Neural progenitor cell (in vitro differentiated cells): Measurements from ENCODE around the gene SIN3B. TPM values are rescaled to one million over a fixed set of nuclear protein-coding genes. Genes with fewer than 3 reads are reported as not detected.

Source experiments
- DNase-seq: peaks from one replicate; pipeline ENCODE4 v3.0.0-alpha.2; 2016; ENCODE audit warnings: low spot score
- H2AFZ ChIP-seq: fragments of 200-600 bp; sonication (generic); replicated peaks from 2 replicates; pipeline ENCODE4 v1.6.1; 2016; ENCODE audit warnings: antibody characterized with exemption
- H3F3A ChIP-seq: fragments of 200-600 bp; sonication (generic); 2 replicates; pipeline ENCODE4 v1.6.1; 2016; ENCODE audit warnings: antibody characterized with exemption, low read depth
- H3K27ac ChIP-seq: fragments of 200-600 bp; sonication (generic); 2 replicates; pipeline ENCODE4 v1.5.1; 2016; ENCODE audit warnings: mild to moderate bottlenecking
- H3K27me3 ChIP-seq: fragments of 200-600 bp; sonication (generic); 2 replicates; pipeline ENCODE4 v1.6.1; 2016; ENCODE audit warnings: mild to moderate bottlenecking, moderate library complexity
- H3K36me3 ChIP-seq: fragments of 200-600 bp; sonication (generic); 2 replicates; pipeline ENCODE4 v1.5.1; 2016
- H3K4me1 ChIP-seq: fragments of 200-600 bp; sonication (generic); 2 replicates; pipeline ENCODE4 v1.6.1; 2016; ENCODE audit warnings: mixed run types
- H3K4me2 ChIP-seq: fragments of 200-600 bp; sonication (generic); 2 replicates; pipeline ENCODE4 v1.6.1; 2016
- H3K4me3 ChIP-seq: fragments of 200-600 bp; sonication (generic); 2 replicates; pipeline ENCODE4 v1.5.1; 2016
- H3K79me2 ChIP-seq: fragments of 200-600 bp; sonication (generic); 2 replicates; pipeline ENCODE4 v1.6.1; 2016; ENCODE audit warnings: low read depth
- H3K9ac ChIP-seq: fragments of 200-600 bp; sonication (generic); 2 replicates; pipeline ENCODE4 v1.6.1; 2016
- H3K9me3 ChIP-seq: fragments of 200-600 bp; sonication (generic); 2 replicates; pipeline ENCODE4 v1.5.1; 2016; ENCODE audit warnings: low read depth
- H4K20me1 ChIP-seq: fragments of 200-600 bp; sonication (generic); 2 replicates; pipeline ENCODE4 v1.6.1; 2016; ENCODE audit warnings: low read depth
- H3K27ac Mint-ChIP-seq: 3 replicates; pipeline ENCODE4 v1.8.0; 2021; ENCODE audit warnings: mixed read lengths
- H3K27me3 Mint-ChIP-seq: 2 replicates; pipeline ENCODE4 v1.8.0; 2022; ENCODE audit warnings: low read depth, mild to moderate bottlenecking, inconsistent platforms, moderate library complexity, mixed read lengths; ENCODE audit not compliant: insufficient read depth
- H3K36me3 Mint-ChIP-seq: 3 replicates; pipeline ENCODE4 v1.8.0; 2021; ENCODE audit warnings: mixed read lengths
- H3K4me1 Mint-ChIP-seq: 3 replicates; pipeline ENCODE4 v1.8.0; 2021; ENCODE audit warnings: mixed read lengths
- H3K4me3 Mint-ChIP-seq: 3 replicates; pipeline ENCODE4 v1.8.0; 2021; ENCODE audit warnings: mild to moderate bottlenecking, moderate library complexity, mixed read lengths
- H3K9me3 Mint-ChIP-seq: 3 replicates; pipeline ENCODE4 v1.8.0; 2020; ENCODE audit warnings: mixed read lengths
- CTCF ChIP-seq: fragments of 200-600 bp; sonication (generic); IDR thresholded peaks from 2 replicates; pipeline ENCODE4 v1.5.1; 2017; ENCODE audit warnings: antibody characterized with exemption, mild to moderate bottlenecking
- EZH2 ChIP-seq: fragments of 200-600 bp; sonication (generic); IDR thresholded peaks from 2 replicates; pipeline ENCODE4 v1.6.1; 2017; ENCODE audit warnings: antibody characterized with exemption, mild to moderate bottlenecking, moderate library complexity
- EZH2phosphoT487 ChIP-seq: fragments of 200-600 bp; sonication (generic); IDR thresholded peaks from 2 replicates; pipeline ENCODE4 v1.6.1; 2017; ENCODE audit warnings: antibody characterized with exemption
- total RNA-seq: library from RNA; depleted of rRNA; stranded (reverse); fragments of >200 nt; gene quantifications from 2 replicates; pipeline ENCODE4 v1.2.3, GENCODE V29; 2015; ENCODE audit warnings: low replicate concordance

The SIN3B gene
- total RNA-seq, 1 donor from 2014 or later: 21.2 TPM

GRCh38 chr19:16897856-16898161 is 68.6 kb downstream of the SIN3B start:
- H4K20me1 ChIP-seq: no peaks in the 10 kb centered on the region
- Mint-ChIP-seq H3K36me3 (no peaks in the 10 kb centered on the region), H3K4me3 (peak overlapping the region; percentile 76), H3K9me3 (no peaks in the 10 kb centered on the region), H3K27ac (no peak overlapping the region), H3K4me1 (peaks cover 18% of the 10 kb centered on the region), H3K27me3 (peaks cover 16% of the 10 kb centered on the region)
- no peak overlapping the region for H3K9ac ChIP-seq
- peak overlapping the region; percentile 91 for H3K4me2 ChIP-seq
- H3K27me3 ChIP-seq: peaks cover 33% of the 10 kb centered on the region
- no peaks in the 10 kb centered on the region for H3K4me1 ChIP-seq
- H3K4me3 ChIP-seq: peak overlapping the region; percentile 67
- no peaks in the 10 kb centered on the region for H3K79me2 ChIP-seq
- no peaks in the 10 kb centered on the region for H3K9me3 ChIP-seq
- no peaks in the 10 kb centered on the region for H3K36me3 ChIP-seq
- no peak overlapping the region for H3K27ac ChIP-seq
- peak overlapping the region; percentile 67 for H2AFZ ChIP-seq
- no peak for DNase-seq
- no peak for TF ChIP-seq EZH2phosphoT487
- peaks cover 5% of the 10 kb centered on the region for H3F3A ChIP-seq

- Histone ChIP-seq H2AFZ (no peak overlapping the region), H3K79me2 (no peaks in the 10 kb centered on the region), H3K27me3 (peaks cover 33% of the 10 kb centered on the region), H3K4me3 (no peak overlapping the region), H3K9ac (no peak overlapping the region), H3K4me1 (no peaks in the 10 kb centered on the region), H3K9me3 (no peaks in the 10 kb centered on the region), H3K27ac (no peak overlapping the region), H3K36me3 (no peaks in the 10 kb centered on the region), H3F3A (peaks cover 5% of the 10 kb centered on the region), H4K20me1 (no peaks in the 10 kb centered on the region), H3K4me2 (peak overlapping the region; percentile 91)
- peak overlapping the region; percentile 76 for H3K4me3 Mint-ChIP-seq
- H3K27me3 Mint-ChIP-seq: peaks cover 16% of the 10 kb centered on the region
- H3K9me3 Mint-ChIP-seq: no peaks in the 10 kb centered on the region
- no peak overlapping the region for H3K27ac Mint-ChIP-seq
- DNase-seq: no peak
- no peak for TF ChIP-seq EZH2
- peaks cover 18% of the 10 kb centered on the region for H3K4me1 Mint-ChIP-seq
- no peaks in the 10 kb centered on the region for H3K36me3 Mint-ChIP-seq
Observed at GRCh38 chr19:16898361-16899015, 69.3 kb downstream of the SIN3B start.

- peak overlapping the region; percentile 24 for H3K4me3 Mint-ChIP-seq
- Histone ChIP-seq H2AFZ (no peak overlapping the region), H3K4me2 (no peak overlapping the region), H3K9ac (no peak overlapping the region), H3K4me3 (no peak overlapping the region), H3K9me3 (no peaks in the 10 kb centered on the region), H3K79me2 (no peaks in the 10 kb centered on the region), H3K4me1 (no peaks in the 10 kb centered on the region), H3K27ac (no peak overlapping the region), H3F3A (peaks cover 5% of the 10 kb centered on the region), H3K27me3 (peaks cover 33% of the 10 kb centered on the region), H4K20me1 (no peaks in the 10 kb centered on the region), H3K36me3 (no peaks in the 10 kb centered on the region)
- H3K27ac Mint-ChIP-seq: peak overlapping the region; percentile 46
- peak; percentile 62 for DNase-seq
- no peaks in the 10 kb centered on the region for H3K36me3 Mint-ChIP-seq
- H3K9me3 Mint-ChIP-seq: no peaks in the 10 kb centered on the region
- peaks cover 16% of the 10 kb centered on the region for H3K27me3 Mint-ChIP-seq
- H3K4me1 Mint-ChIP-seq: peaks cover 18% of the 10 kb centered on the region
- peak; percentile 59 for TF ChIP-seq CTCF
- TF ChIP-seq EZH2: no peak
Observed at GRCh38 chr19:16899566-16900075, 70.4 kb downstream of the SIN3B start.

- no peak overlapping the region for H3K4me3 Mint-ChIP-seq
Observed at GRCh38 chr19:16901491-16902175, 72.4 kb downstream of the SIN3B start.

More at GRCh38 chr19:16901491-16902175, 72.4 kb downstream of the SIN3B start:
- H3K9me3 ChIP-seq: no peaks in the 10 kb centered on the region
- H3K4me2 ChIP-seq: no peak overlapping the region
- Mint-ChIP-seq H3K27me3 (peaks cover 10% of the 10 kb centered on the region), H3K9me3 (no peaks in the 10 kb centered on the region), H3K4me1 (peaks cover 15% of the 10 kb centered on the region), H3K27ac (no peak overlapping the region), H3K36me3 (no peaks in the 10 kb centered on the region)
- H3K79me2 ChIP-seq: no peaks in the 10 kb centered on the region
- no peak overlapping the region for H2AFZ ChIP-seq
- peaks cover 18% of the 10 kb centered on the region for H3K27me3 ChIP-seq
- H4K20me1 ChIP-seq: no peaks in the 10 kb centered on the region
- TF ChIP-seq EZH2: no peak
- no peak for TF ChIP-seq CTCF
- TF ChIP-seq EZH2phosphoT487: no peak
- H3K9ac ChIP-seq: no peak overlapping the region
- H3F3A ChIP-seq: no peaks in the 10 kb centered on the region
- H3K27ac ChIP-seq: no peak overlapping the region
- DNase-seq: peak; percentile 26
- H3K4me3 ChIP-seq: no peak overlapping the region
- no peaks in the 10 kb centered on the region for H3K36me3 ChIP-seq
- no peaks in the 10 kb centered on the region for H3K4me1 ChIP-seq
